ENCODE measurements around the gene VEGFD.

The VEGFD gene

DNA sequence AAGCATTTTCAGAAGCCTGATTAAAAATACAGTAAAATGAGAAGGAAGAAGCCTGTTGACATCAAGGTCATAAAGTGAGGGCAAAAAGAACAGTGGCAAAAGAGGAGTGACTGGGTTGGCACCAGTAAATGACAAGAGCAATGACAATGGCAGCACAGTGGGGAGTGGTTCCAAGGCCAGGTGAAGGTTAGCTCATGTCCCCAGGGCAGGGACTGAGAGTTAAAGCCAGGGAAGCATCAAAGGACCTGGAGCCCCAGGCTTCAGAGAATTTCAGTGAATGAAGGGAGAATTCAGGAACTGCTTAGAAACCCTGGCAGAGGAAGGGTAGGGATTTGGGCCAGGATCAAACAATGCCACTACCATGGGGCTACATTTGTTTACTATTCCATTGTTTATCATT, 40.1 kb downstream of the VEGFD start (continued):
- TF ChIP-seq, protein P1, sequence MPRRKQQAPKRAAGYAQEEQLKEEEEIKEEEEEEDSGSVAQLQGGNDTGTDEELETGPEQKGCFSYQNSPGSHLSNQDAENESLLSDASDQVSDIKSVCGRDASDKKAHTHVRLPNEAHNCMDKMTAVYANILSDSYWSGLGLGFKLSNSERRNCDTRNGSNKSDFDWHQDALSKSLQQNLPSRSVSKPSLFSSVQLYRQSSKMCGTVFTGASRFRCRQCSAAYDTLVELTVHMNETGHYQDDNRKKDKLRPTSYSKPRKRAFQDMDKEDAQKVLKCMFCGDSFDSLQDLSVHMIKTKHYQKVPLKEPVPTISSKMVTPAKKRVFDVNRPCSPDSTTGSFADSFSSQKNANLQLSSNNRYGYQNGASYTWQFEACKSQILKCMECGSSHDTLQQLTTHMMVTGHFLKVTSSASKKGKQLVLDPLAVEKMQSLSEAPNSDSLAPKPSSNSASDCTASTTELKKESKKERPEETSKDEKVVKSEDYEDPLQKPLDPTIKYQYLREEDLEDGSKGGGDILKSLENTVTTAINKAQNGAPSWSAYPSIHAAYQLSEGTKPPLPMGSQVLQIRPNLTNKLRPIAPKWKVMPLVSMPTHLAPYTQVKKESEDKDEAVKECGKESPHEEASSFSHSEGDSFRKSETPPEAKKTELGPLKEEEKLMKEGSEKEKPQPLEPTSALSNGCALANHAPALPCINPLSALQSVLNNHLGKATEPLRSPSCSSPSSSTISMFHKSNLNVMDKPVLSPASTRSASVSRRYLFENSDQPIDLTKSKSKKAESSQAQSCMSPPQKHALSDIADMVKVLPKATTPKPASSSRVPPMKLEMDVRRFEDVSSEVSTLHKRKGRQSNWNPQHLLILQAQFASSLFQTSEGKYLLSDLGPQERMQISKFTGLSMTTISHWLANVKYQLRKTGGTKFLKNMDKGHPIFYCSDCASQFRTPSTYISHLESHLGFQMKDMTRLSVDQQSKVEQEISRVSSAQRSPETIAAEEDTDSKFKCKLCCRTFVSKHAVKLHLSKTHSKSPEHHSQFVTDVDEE (CRISPR knock-in tag; IDR thresholded peaks at IDR 0.05), result no peak

DNA sequence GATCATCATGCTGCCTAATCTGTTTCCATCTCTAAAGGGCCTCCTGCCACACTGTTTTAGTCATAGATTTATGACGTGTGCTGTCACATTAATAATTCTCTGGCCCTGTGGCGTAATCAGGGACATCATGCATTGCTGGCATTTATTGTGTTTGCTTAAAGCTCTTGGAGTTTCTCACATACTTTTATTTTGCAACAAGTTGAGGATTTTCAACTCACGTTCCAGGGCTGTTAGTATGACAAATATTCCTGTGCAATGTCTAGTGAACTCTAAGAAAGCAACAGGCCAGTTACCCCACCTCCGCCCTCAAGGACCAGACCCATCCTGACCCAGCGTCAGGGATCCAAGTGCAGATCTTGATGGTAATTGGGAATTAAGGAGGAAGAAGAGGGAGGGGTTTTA, 41.1 kb downstream of the VEGFD start:
- TF ChIP-seq ZNF565 (CRISPR knock-in tag; conservative IDR thresholded peaks at IDR 0.05; ENCODE audit: low read depth) (no peak), ZFP30 (CRISPR knock-in tag; IDR thresholded peaks at IDR 0.05) (no peak), ISL1 (CRISPR knock-in tag; IDR thresholded peaks at IDR 0.05) (peak; percentile 58; the same call in 1 of the 2 replicates), ZNF70 (CRISPR knock-in tag; IDR thresholded peaks at IDR 0.05) (peak; percentile 57; the same call in 1 of the 2 replicates)
- no peak for ATAC-seq

DNA sequence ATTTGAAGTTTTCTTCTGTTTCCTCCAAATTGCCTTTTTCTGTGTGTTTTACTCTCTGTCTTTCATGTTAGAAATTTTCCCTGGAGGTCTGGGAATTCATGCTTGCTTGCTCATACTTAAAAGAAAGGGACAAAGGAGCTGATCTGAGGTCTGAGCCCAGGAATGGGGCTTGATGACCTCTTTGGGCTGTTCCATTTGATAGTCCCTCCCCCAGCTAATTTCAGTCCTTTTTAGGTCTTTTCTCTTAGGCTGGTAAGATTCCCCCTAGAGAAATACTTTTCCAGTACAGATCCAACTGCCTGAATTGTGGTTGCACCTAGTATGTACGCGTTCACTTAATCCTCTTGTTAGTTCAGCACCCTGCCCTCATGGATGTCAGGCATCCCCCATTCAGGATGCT, 43.3 kb downstream of the VEGFD start:
- TF ChIP-seq RARB (CRISPR knock-in tag; IDR thresholded peaks at IDR 0.05) (no peak), GLIS3 (CRISPR knock-in tag; IDR thresholded peaks at IDR 0.05) (no peak)
- TF ChIP-seq, protein P2, sequence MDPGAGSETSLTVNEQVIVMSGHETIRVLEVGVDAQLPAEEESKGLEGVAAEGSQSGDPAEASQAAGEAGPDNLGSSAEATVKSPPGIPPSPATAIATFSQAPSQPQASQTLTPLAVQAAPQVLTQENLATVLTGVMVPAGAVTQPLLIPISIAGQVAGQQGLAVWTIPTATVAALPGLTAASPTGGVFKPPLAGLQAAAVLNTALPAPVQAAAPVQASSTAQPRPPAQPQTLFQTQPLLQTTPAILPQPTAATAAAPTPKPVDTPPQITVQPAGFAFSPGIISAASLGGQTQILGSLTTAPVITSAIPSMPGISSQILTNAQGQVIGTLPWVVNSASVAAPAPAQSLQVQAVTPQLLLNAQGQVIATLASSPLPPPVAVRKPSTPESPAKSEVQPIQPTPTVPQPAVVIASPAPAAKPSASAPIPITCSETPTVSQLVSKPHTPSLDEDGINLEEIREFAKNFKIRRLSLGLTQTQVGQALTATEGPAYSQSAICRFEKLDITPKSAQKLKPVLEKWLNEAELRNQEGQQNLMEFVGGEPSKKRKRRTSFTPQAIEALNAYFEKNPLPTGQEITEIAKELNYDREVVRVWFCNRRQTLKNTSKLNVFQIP (CRISPR knock-in tag; IDR thresholded peaks at IDR 0.05; ENCODE audit: borderline replicate concordance, low read depth), result no peak

DNA sequence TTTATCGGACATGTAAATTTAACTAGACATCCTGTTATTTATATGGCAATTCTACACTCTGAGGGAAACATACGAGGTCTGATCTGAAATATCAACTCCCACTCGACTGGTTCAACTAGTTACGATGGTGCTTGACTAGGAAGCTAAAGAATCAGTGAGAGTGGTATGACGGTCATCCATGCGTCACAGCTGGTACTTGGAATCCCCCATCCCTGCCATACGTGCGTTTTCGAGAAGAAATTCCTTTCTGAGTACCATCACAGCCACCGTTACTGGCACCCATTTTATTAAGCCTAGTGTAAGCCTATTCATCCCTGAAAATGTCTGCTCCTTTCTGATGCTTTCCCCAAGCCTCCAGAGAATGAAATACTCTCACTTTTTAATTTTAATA, 48.2 kb downstream of the VEGFD start:
- ATAC-seq, result peak; percentile 24
- TF ChIP-seq ISL1 (CRISPR knock-in tag; IDR thresholded peaks at IDR 0.05), result no peak
- TF ChIP-seq ESRRG (CRISPR knock-in tag; IDR thresholded peaks at IDR 0.05), result no peak
- no peak for TF ChIP-seq CSDC2 (CRISPR knock-in tag; IDR thresholded peaks at IDR 0.05)

More for the DNA sequence above, 43.3 kb downstream of the VEGFD start:
- no peak for ATAC-seq

DNA sequence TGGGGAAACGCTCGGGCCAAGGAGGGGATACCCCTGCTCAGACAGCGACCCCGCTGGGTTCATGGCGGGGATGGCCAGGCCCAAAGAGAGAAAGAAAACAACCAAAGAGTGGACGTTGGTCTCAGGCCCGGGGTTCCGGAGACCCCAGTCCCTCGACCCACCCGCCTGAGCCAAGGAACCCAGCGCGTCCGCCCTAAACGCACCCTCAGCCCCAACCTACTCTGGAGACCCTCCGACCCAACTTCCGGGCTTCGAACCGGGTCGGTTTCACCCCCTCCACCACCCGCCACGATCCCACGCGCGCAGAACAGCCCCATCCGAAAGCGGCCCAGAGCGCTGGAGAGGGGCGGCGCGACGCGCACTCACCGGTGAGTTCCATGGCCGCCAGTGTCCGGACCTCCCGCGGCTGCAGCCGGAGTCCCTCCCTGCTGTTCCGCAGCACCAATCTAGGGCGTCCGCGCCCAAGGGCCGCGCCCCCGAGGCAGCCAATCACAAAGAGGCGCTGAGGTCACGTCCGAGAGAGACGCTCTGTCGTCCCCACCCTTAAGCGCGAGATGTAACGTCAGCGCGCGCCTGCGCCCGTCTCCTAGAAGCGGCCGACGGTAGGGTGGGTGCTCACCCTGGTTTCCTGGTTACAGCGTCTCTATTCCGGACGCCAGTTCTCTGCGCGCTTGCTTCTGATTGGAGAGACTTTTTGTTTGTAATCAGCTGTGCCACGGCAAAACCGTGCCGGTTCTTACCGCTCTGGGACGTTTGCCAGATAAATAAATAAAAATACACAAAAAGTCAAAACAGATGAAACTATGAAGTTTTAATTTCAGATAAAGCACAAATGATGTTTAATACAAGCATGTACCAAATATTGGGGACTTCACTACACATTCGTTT, 48.8 kb downstream of the VEGFD start, which contains the start of gene PIGA:
PIGA (minus strand) TSS at position 389 of the 888 bp plus-strand sequence. CDS start 3,593 bp downstream, outside the sequence.
- ATAC-seq, result peak; percentile 98
- TF ChIP-seq ZC3H10 (CRISPR knock-in tag; IDR thresholded peaks at IDR 0.05) (no peak), ZNF565 (CRISPR knock-in tag; conservative IDR thresholded peaks at IDR 0.05; ENCODE audit: low read depth) (no peak), ESRRG (CRISPR knock-in tag; IDR thresholded peaks at IDR 0.05) (no peak), ZNF70 (CRISPR knock-in tag; IDR thresholded peaks at IDR 0.05) (no peak)

DNA sequence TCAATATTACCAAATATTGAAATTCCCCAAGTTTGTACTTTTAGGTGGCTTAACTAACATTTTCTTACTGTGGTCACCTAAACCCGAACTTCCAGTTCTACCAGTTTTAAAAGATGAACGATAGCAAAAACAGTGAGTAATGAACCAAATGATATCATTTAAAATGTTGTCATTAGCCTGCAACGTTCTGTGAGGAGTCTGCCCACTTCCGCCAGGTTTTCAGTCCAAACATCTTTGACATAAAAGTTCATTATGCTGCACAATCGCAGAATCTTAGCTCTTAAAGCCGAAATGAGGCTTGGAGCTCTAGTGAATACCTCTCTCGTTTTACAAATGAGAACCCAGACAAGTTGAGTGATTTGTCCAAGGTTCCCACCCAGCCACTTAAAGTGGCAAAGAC, 49.7 kb downstream of the VEGFD start:
- ATAC-seq, result no peak; the same call in 1 of the 3 replicates
- TF ChIP-seq, protein P3, sequence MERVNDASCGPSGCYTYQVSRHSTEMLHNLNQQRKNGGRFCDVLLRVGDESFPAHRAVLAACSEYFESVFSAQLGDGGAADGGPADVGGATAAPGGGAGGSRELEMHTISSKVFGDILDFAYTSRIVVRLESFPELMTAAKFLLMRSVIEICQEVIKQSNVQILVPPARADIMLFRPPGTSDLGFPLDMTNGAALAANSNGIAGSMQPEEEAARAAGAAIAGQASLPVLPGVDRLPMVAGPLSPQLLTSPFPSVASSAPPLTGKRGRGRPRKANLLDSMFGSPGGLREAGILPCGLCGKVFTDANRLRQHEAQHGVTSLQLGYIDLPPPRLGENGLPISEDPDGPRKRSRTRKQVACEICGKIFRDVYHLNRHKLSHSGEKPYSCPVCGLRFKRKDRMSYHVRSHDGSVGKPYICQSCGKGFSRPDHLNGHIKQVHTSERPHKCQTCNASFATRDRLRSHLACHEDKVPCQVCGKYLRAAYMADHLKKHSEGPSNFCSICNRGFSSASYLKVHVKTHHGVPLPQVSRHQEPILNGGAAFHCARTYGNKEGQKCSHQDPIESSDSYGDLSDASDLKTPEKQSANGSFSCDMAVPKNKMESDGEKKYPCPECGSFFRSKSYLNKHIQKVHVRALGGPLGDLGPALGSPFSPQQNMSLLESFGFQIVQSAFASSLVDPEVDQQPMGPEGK (CRISPR knock-in tag; IDR thresholded peaks at IDR 0.05; ENCODE audit: borderline replicate concordance), result no peak
- TF ChIP-seq ZFP30 (CRISPR knock-in tag; IDR thresholded peaks at IDR 0.05), result no peak
- TF ChIP-seq ZFP3 (CRISPR knock-in tag; IDR thresholded peaks at IDR 0.05), result no peak

DNA sequence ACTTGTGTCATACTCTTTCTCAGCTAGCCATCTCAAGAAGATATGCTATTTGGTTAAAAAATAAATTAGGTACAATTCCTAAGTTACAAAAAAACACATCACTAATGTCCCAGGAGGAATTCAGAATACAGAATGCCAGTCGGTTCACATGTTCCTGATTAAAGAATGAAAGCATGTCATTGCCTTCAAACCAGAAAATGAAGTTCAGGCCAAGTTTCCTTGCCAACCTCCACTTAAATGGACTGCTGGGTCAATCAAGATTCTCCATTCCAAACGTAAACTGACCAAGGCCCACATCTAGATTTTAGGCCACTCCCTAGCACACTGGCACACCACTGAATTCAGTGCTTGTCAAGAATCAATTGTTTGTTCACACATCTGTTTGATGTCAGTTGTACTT, 55.4 kb downstream of the VEGFD start:
- no peak; the same call in 2 of the 3 replicates for ATAC-seq
- TF ChIP-seq, protein P4, sequence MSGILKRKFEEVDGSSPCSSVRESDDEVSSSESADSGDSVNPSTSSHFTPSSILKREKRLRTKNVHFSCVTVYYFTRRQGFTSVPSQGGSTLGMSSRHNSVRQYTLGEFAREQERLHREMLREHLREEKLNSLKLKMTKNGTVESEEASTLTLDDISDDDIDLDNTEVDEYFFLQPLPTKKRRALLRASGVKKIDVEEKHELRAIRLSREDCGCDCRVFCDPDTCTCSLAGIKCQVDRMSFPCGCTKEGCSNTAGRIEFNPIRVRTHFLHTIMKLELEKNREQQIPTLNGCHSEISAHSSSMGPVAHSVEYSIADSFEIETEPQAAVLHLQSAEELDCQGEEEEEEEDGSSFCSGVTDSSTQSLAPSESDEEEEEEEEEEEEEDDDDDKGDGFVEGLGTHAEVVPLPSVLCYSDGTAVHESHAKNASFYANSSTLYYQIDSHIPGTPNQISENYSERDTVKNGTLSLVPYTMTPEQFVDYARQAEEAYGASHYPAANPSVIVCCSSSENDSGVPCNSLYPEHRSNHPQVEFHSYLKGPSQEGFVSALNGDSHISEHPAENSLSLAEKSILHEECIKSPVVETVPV (CRISPR knock-in tag; IDR thresholded peaks at IDR 0.05), result no peak
- no peak for TF ChIP-seq ARNTL (CRISPR knock-in tag; IDR thresholded peaks at IDR 0.05; ENCODE audit: borderline replicate concordance, low read depth)
- TF ChIP-seq ZNF70 (CRISPR knock-in tag; IDR thresholded peaks at IDR 0.05), result no peak
- TF ChIP-seq TOX (CRISPR knock-in tag; IDR thresholded peaks at IDR 0.05; ENCODE audit: borderline replicate concordance), result no peak
- no peak for TF ChIP-seq ZNF8 (CRISPR knock-in tag; IDR thresholded peaks at IDR 0.05)
- TF ChIP-seq, protein P1 (CRISPR knock-in tag; IDR thresholded peaks at IDR 0.05), result no peak
- no peak for TF ChIP-seq ZFP3 (CRISPR knock-in tag; IDR thresholded peaks at IDR 0.05)
- no peak for TF ChIP-seq OSR1 (CRISPR knock-in tag; IDR thresholded peaks at IDR 0.05)
- TF ChIP-seq SNAI2 (CRISPR knock-in tag; IDR thresholded peaks at IDR 0.05), result no peak
- no peak for TF ChIP-seq ESRRG (CRISPR knock-in tag; IDR thresholded peaks at IDR 0.05)
- no peak for TF ChIP-seq BACH2 (CRISPR knock-in tag; IDR thresholded peaks at IDR 0.05; ENCODE audit: borderline replicate concordance)

Measured in SK-N-SH treated with all-trans-retinoic acid at 6 μM for 48 hours (cell line).